Thymus (tissue), 11 donors: ENCODE results near the gene SEMA3G. TPM values are rescaled to one million over a fixed set of nuclear protein-coding genes. Genes with fewer than 3 reads are reported as not detected.
A peak's percentile ranks its signal among the peaks of the same experiment; 100 is the strongest.

Experiments used
- DNase-seq, 9 donors: peaks; one replicate each; pipeline ENCODE4 v3.0.0-alpha.2; 2013; ENCODE audit warnings: low spot score in 9 of 9, low read depth in 6 of 9, missing footprints in 1 of 9
- H3K27ac ChIP-seq, 2 donors: one replicate each; pipeline ENCODE4 v1.5.1; 2013; ENCODE audit warnings: control low read depth in 1 of 2, low read depth in 1 of 2, low read length in 1 of 2, mild to moderate bottlenecking in 1 of 2, moderate library complexity in 1 of 2
- H3K27me3 ChIP-seq, 2 donors: one replicate each; pipeline ENCODE4 v1.5.1; 2013; ENCODE audit warnings: low read length in 1 of 2; ENCODE audit not compliant: control insufficient read depth in 2 of 2, insufficient read depth in 1 of 2
- H3K36me3 ChIP-seq, 2 donors: one replicate each; pipeline ENCODE4 v1.5.1; 2013; ENCODE audit warnings: low read length in 1 of 2, mild to moderate bottlenecking in 1 of 2, moderate library complexity in 1 of 2; ENCODE audit not compliant: control insufficient read depth in 2 of 2, insufficient read depth in 2 of 2
- H3K4me1 ChIP-seq, 2 donors: one replicate each; pipeline ENCODE4 v1.5.1; 2013; ENCODE audit warnings: low read length in 2 of 2; ENCODE audit not compliant: control insufficient read depth in 2 of 2, insufficient read depth in 2 of 2
- H3K4me3 ChIP-seq, 2 donors: one replicate each; pipeline ENCODE4 v1.5.1; 2013; ENCODE audit warnings: low read length in 2 of 2, control low read depth in 1 of 2, mild to moderate bottlenecking in 1 of 2
- H3K9me3 ChIP-seq, 2 donors: one replicate each; pipeline ENCODE4 v1.5.1; 2013; ENCODE audit warnings: low read length in 1 of 2, mild to moderate bottlenecking in 1 of 2; ENCODE audit not compliant: control insufficient read depth in 2 of 2, insufficient read depth in 1 of 2
- WGBS: extraction: QIAGEN DNeasy Blood & Tissue Kit; methylation state at CpG from one replicate; pipeline ENCODE4 v1.1.7; 2013; 5-methylcytosine and 5-hydroxymethylcytosine counted together
- polyA plus RNA-seq: library from polyadenylated mRNA; stranded (reverse); fragments of 200-250 nt; gene quantifications from one replicate; pipeline ENCODE4 v1.2.3, GENCODE V29; 2013
- total RNA-seq: library from RNA; stranded (reverse); fragments of 120-200 nt; gene quantifications from one replicate; pipeline ENCODE4 v1.2.4, GENCODE V29; 2013
- donor health status: healthy.

SEMA3G gene
- total and polyA plus RNA-seq, 2 donors = 0.80 to 6.4 TPM

DNA sequence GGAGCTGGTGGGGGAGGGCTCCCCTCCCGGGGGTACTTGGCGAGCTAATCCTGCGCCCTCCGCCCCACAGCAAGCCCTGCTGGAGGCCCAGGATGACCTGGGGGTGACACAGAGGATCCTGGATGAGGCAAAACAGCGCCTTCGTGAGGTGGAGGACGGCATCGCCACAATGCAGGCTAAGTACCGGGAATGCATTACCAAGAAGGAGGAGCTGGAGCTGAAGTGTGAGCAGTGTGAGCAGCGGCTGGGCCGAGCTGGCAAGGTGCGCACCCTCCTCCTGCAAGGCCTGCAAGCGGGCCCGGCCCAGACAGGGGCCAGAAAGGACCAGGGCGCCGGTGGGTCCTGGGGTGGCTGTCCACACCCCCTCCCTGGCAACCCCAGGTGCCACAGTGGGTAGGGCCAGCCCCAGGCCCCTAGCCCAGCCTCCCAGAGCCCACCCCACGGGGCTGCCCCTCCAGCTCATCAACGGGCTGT lies 56.5 kb downstream of the SEMA3G start:
- 96% methylated on average over 18 of the region's 18 CpGs for WGBS
- Histone ChIP-seq H3K4me3 (no peak overlapping the region), H3K9me3 (no peaks in the 10 kb centered on the region), H3K4me1 (peaks cover 3 to 6% of the 10 kb centered on the region in 2 donors), H3K27ac (no peak overlapping the region), H3K27me3 (no peaks in the 10 kb centered on the region), H3K36me3 (peaks cover 2 to 16% of the 10 kb centered on the region in 2 donors)
- DNase-seq = no peak

GRCh38 chr3:52387481-52387880 lies 57.4 kb downstream of the SEMA3G start:
- 97% methylated on average over 2 of the region's 2 CpGs for WGBS

GRCh38 chr3:52385157-52385556 lies 59.7 kb downstream of the SEMA3G start:
- peaks cover 3 to 6% of the 10 kb centered on the region in 2 donors for H3K4me1 ChIP-seq
- no peaks in the 10 kb centered on the region for H3K27me3 ChIP-seq
- H3K9me3 ChIP-seq = no peaks in the 10 kb centered on the region
- peak in 8 of 9 donors; percentile 14 to 72 (median 42) for DNase-seq
- H3K4me3 ChIP-seq = no peak overlapping the region
- H3K27ac ChIP-seq = no peak overlapping the region
- 87% methylated on average over 10 of the region's 10 CpGs for WGBS
- H3K36me3 ChIP-seq = no peaks in the 10 kb centered on the region

More at GRCh38 chr3:52387481-52387880, 57.4 kb downstream of the SEMA3G start:
- Histone ChIP-seq H3K9me3 (no peaks in the 10 kb centered on the region), H3K4me3 (no peak overlapping the region), H3K27me3 (no peaks in the 10 kb centered on the region), H3K27ac (no peak overlapping the region), H3K36me3 (peaks cover 2 to 9% of the 10 kb centered on the region in 2 donors), H3K4me1 (peaks cover 3 to 6% of the 10 kb centered on the region in 2 donors)
- DNase-seq = no peak

DNA sequence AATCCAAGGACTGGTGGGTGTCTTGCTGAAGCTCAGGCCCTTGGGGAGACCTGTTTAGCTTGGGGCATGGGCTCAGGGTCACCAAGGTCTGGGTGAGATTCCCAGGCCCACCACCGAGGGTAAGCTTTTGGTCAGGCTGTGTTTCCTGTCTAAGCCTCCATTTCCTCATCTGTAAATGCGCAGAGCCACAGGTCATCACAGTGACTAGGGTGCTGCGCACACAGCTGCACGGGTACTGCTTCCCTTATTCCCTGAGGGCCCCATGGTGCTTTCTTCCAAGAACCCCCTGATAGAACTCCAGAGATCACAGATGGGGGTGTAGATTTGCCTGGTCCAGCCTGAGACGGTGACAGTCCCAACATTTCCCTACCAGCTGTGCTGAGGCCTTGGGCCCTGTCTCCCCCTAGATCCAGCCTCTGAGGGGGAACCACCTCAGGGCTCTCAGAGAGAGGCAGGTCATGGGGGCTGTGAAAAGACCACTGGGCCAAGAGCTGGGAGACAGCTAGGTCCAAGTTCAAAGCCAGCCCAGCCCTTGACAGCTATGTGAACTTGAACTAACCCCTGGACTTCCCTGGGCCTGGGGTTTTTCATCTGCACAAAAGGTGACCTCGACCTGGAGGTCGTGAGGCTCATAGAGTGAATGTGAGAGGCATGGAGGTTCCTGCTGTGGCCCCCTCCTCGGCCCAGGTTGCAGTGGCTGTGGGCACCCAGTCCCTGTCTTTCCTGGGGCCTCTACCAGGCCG lies 60.7 kb downstream of the SEMA3G start:
- Histone ChIP-seq H3K4me3 (no peak overlapping the region), H3K36me3 (no peaks in the 10 kb centered on the region), H3K4me1 (peaks cover 0 to 6% of the 10 kb centered on the region in 2 donors), H3K27ac (no peak overlapping the region), H3K9me3 (no peaks in the 10 kb centered on the region), H3K27me3 (no peaks in the 10 kb centered on the region)
- no peak for DNase-seq
- 87% methylated on average over 9 of the region's 9 CpGs for WGBS

DNA sequence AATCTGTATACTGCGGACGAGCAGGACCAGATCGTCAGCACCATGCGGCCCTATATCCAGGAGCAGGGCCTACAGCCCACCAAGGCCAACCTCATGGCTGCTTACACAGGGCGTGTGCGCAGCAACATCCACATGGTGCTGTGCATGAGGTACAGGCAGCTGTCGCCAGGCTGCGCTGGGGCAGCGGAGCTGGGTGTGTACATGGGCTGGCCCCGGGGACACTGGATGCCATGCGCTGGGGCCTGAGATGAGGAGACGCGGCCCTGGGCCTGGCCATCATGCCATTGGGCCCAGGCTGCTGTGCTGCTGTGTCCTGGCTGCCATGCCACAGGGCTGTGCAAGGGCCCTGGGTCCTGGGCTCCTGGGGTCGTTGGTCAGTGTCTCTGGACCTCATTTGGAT lies 61.5 kb downstream of the SEMA3G start:
- no peak for DNase-seq
- H3K4me1 ChIP-seq = peaks cover 0 to 6% of the 10 kb centered on the region in 2 donors
- H3K4me3 ChIP-seq = no peak overlapping the region
- H3K27ac ChIP-seq = no peak overlapping the region
- no peaks in the 10 kb centered on the region for H3K36me3 ChIP-seq
- H3K9me3 ChIP-seq = no peaks in the 10 kb centered on the region
- no peaks in the 10 kb centered on the region for H3K27me3 ChIP-seq
- 97% methylated on average over 14 of the region's 14 CpGs for WGBS

Other genes starting within 250 kb of the SEMA3G start
- 34.5 TPM for gene ALAS1, start 246.9 kb downstream of the SEMA3G start, total RNA-seq
- gene ALAS1, start 246.9 kb downstream of the SEMA3G start, polyA plus RNA-seq = 22.8 TPM
- 0.66 TPM for gene TLR9, start 219.5 kb downstream of the SEMA3G start, total RNA-seq
- 0.59 TPM for gene TLR9, start 219.5 kb downstream of the SEMA3G start, polyA plus RNA-seq
- gene TWF2, start 205.9 kb downstream of the SEMA3G start, total RNA-seq = 60.5 TPM
- 62.6 TPM for gene TWF2, start 205.9 kb downstream of the SEMA3G start, polyA plus RNA-seq
- 32.1 TPM for gene PPM1M, start 199.3 kb downstream of the SEMA3G start, total RNA-seq
- gene PPM1M, start 199.3 kb downstream of the SEMA3G start, polyA plus RNA-seq = 65.0 TPM
- gene WDR82, start 166.5 kb downstream of the SEMA3G start, total RNA-seq = 60.5 TPM
- 47.4 TPM for gene WDR82, start 166.5 kb downstream of the SEMA3G start, polyA plus RNA-seq
- 7.6 TPM for gene GLYCTK, start 157.3 kb downstream of the SEMA3G start, total RNA-seq
- gene GLYCTK, start 157.3 kb downstream of the SEMA3G start, polyA plus RNA-seq = 18.9 TPM
- 3.3 TPM for gene DNAH1, start 128.8 kb downstream of the SEMA3G start, total RNA-seq
- gene DNAH1, start 128.8 kb downstream of the SEMA3G start, polyA plus RNA-seq = 9.0 TPM
- gene BAP1, start 35.1 kb downstream of the SEMA3G start, total RNA-seq = 48.2 TPM
- gene BAP1, start 35.1 kb downstream of the SEMA3G start, polyA plus RNA-seq = 86.0 TPM
- 10.6 TPM for gene PHF7, start 34.4 kb downstream of the SEMA3G start, total RNA-seq
- 9.1 TPM for gene PHF7, start 34.4 kb downstream of the SEMA3G start, polyA plus RNA-seq
- gene TNNC1, start 8.9 kb upstream of the SEMA3G start, total RNA-seq = 5.5 TPM
- 10.2 TPM for gene TNNC1, start 8.9 kb upstream of the SEMA3G start, polyA plus RNA-seq
- gene NISCH, start 10.5 kb upstream of the SEMA3G start, total RNA-seq = 27.6 TPM
- gene NISCH, start 10.5 kb upstream of the SEMA3G start, polyA plus RNA-seq = 62.3 TPM
- 19.5 TPM for gene STAB1, start 50.2 kb upstream of the SEMA3G start, total RNA-seq
- 315 TPM for gene STAB1, start 50.2 kb upstream of the SEMA3G start, polyA plus RNA-seq
- gene NT5DC2, start 88.8 kb upstream of the SEMA3G start, total RNA-seq = 18.1 TPM
- 11.2 TPM for gene NT5DC2, start 88.8 kb upstream of the SEMA3G start, polyA plus RNA-seq
- gene UQCC5, start 91.5 kb upstream of the SEMA3G start, total RNA-seq = 15.5 TPM
- gene UQCC5, start 91.5 kb upstream of the SEMA3G start, polyA plus RNA-seq = 30.3 TPM
- gene PBRM1, start 240.8 kb upstream of the SEMA3G start, total RNA-seq = 48.1 TPM
- 15.7 TPM for gene PBRM1, start 240.8 kb upstream of the SEMA3G start, polyA plus RNA-seq
- 84.2 TPM for gene GNL3, start 240.9 kb upstream of the SEMA3G start, total RNA-seq
- gene GNL3, start 240.9 kb upstream of the SEMA3G start, polyA plus RNA-seq = 67.4 TPM